Muscle of leg (tissue), 16 donors: ENCODE data around the gene DCAF11. TPM values are rescaled to one million over a fixed set of nuclear protein-coding genes. Genes with fewer than 3 reads are reported as not detected.
A peak's percentile ranks its signal among the peaks of the same experiment; 100 is the strongest.

Experiments
- DNase-seq: peaks from one replicate; pipeline ENCODE4 v3.0.0; 2013
- H3K27ac ChIP-seq: one replicate; pipeline ENCODE4 v1.5.1; 2013; ENCODE audit warnings: mild to moderate bottlenecking, low read length, control low read depth
- H3K27me3 ChIP-seq: one replicate; pipeline ENCODE4 v1.6.1; 2013; ENCODE audit warnings: low read length; ENCODE audit not compliant: control insufficient read depth, insufficient read depth
- H3K36me3 ChIP-seq: one replicate; pipeline ENCODE4 v1.6.1; 2013; ENCODE audit warnings: low read length; ENCODE audit not compliant: control insufficient read depth, insufficient read depth
- H3K4me1 ChIP-seq: one replicate; pipeline ENCODE4 v1.6.1; 2013; ENCODE audit warnings: low read length; ENCODE audit not compliant: control insufficient read depth, insufficient read depth
- H3K4me3 ChIP-seq: one replicate; pipeline ENCODE4 v1.5.1; 2013; ENCODE audit warnings: low read length, control low read depth
- H3K9me3 ChIP-seq: replicated peaks from 2 replicates; pipeline ENCODE4 v1.6.1; 2013; ENCODE audit warnings: low read depth, low read length; ENCODE audit not compliant: control insufficient read depth
- WGBS: methylation state at CpG from one replicate; pipeline ENCODE4 v1.1.5; 2013; ENCODE audit warnings: missing lambda C conversion rate; ENCODE audit not compliant: insufficient coverage; 5-methylcytosine and 5-hydroxymethylcytosine counted together
- long read RNA-seq, 11 donors: transcript quantifications; one replicate each; lab custom pipeline, GENCODE V29; 2026
- polyA plus RNA-seq, 8 donors: library from polyadenylated mRNA; unstranded; fragments of 120-200 nt; gene quantifications; one replicate each; pipeline versions ENCODE4 v1.2.1 to v1.2.3, GENCODE V29; 2013; ENCODE audit warnings: inconsistent platforms in 1 of 8, low replicate concordance in 1 of 8; ENCODE audit not compliant: insufficient read length in 8 of 8, insufficient read depth in 1 of 8
- total RNA-seq: library from RNA; stranded (reverse); fragments of 120-200 nt; gene quantifications from one replicate; pipeline ENCODE4 v1.2.4, GENCODE V29; 2013

Gene DCAF11
- total RNA-seq (43.7 TPM), polyA plus RNA-seq (10 to 100 TPM; 40.2 to 47.8 (median 42.5) TPM)
- long read RNA-seq, donor 1, full-length matches to known transcripts, result 1 of 1 reads
- long read RNA-seq, donor 1, partial matches to known transcripts, result 0 of 1 reads
- long read RNA-seq, donor 1, other reads (novel, unspliced or antisense), result 0 of 1 reads
- long read RNA-seq, donor 2, full-length matches to known transcripts, result 1 of 1 reads
- long read RNA-seq, donor 2, partial matches to known transcripts, result 0 of 1 reads
- long read RNA-seq, donor 2, other reads (novel, unspliced or antisense), result 0 of 1 reads
- long read RNA-seq, donor 3, full-length matches to known transcripts, result 7 of 7 reads
- long read RNA-seq, donor 3, partial matches to known transcripts, result 0 of 7 reads
- long read RNA-seq, donor 3, other reads (novel, unspliced or antisense), result 0 of 7 reads
- long read RNA-seq, donor 4, partial matches to known transcripts, result 0 of 1 reads
- long read RNA-seq, donor 4, other reads (novel, unspliced or antisense), result 0 of 1 reads
- long read RNA-seq, donor 5, full-length matches to known transcripts, result 12 of 29 reads
- long read RNA-seq, donor 5, partial matches to known transcripts, result 17 of 29 reads
- long read RNA-seq, donor 5, other reads (novel, unspliced or antisense), result 0 of 29 reads
- long read RNA-seq, donor 6, full-length matches to known transcripts, result 6 of 24 reads
- long read RNA-seq, donor 6, partial matches to known transcripts, result 18 of 24 reads
- long read RNA-seq, donor 6, other reads (novel, unspliced or antisense), result 0 of 24 reads
- long read RNA-seq, donor 7, full-length matches to known transcripts, result 5 of 10 reads
- long read RNA-seq, donor 7, partial matches to known transcripts, result 5 of 10 reads
- long read RNA-seq, donor 7, other reads (novel, unspliced or antisense), result 0 of 10 reads
- long read RNA-seq, donor 8, full-length matches to known transcripts, result 2 of 2 reads
- long read RNA-seq, donor 8, partial matches to known transcripts, result 0 of 2 reads
- long read RNA-seq, donor 8, other reads (novel, unspliced or antisense), result 0 of 2 reads
- long read RNA-seq, donor 9, full-length matches to known transcripts, result 4 of 19 reads
- long read RNA-seq, donor 9, partial matches to known transcripts, result 15 of 19 reads
- long read RNA-seq, donor 9, other reads (novel, unspliced or antisense), result 0 of 19 reads
- long read RNA-seq, donor 10, full-length matches to known transcripts, result 7 of 14 reads
- long read RNA-seq, donor 10, partial matches to known transcripts, result 7 of 14 reads
- long read RNA-seq, donor 10, other reads (novel, unspliced or antisense), result 0 of 14 reads
- long read RNA-seq, donor 11, full-length matches to known transcripts, result 4 of 4 reads
- long read RNA-seq, donor 11, partial matches to known transcripts, result 0 of 4 reads
- long read RNA-seq, donor 11, other reads (novel, unspliced or antisense), result 0 of 4 reads

- Histone ChIP-seq H3K4me1 (peaks cover 20% of the 10 kb centered on the region), H3K27me3 (no peaks in the 10 kb centered on the region), H3K27ac (peak within 1 kb of the TSS; percentile 99), H3K9me3 (no peaks in the 10 kb centered on the region), H3K36me3 (peaks cover 38% of the 10 kb centered on the region), H3K4me3 (peak within 1 kb of the TSS; percentile 79)
- peak; percentile 100 for DNase-seq
- whole genome bisulfite sequencing, result 0% methylated on average over 35 of the region's 65 CpGs
Observed at GRCh38 chr14:24114532-24115421, at the start of gene DCAF11, which contains the start of gene NRL. DCAF11 (plus strand) TSS chr14:24114777; CDS start chr14:24115595, 818 bp downstream. NRL (minus strand) TSS chr14:24114949; CDS start chr14:24082848, 32,101 bp downstream.

DNA sequence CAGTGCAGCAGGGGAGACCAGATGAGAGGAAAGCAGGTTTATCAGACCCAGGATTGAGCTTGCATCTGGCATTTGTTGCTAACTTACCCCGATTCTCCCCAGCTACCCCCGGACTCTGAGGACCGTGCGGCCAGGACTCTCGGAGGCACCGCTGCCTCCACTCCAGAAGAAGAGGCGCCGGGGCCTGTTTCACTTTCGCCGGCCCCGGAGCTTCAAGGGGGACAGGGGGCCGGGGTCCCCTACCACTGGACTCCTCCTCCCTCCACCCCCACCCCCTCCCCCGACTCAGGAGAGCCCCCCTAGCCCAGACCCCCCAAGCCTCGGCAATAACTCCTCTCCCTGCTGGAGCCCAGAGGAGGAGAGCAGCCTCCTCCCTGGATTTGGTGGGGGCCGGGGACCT is 49.7 kb upstream of the DCAF11 start:
- DNase-seq, result no peak
- Histone ChIP-seq H3K4me1 (no peaks in the 10 kb centered on the region), H3K9me3 (no peaks in the 10 kb centered on the region), H3K36me3 (no peaks in the 10 kb centered on the region), H3K4me3 (no peak overlapping the region), H3K27ac (no peak overlapping the region), H3K27me3 (peaks cover 3% of the 10 kb centered on the region)
- 86% methylated on average over 4 of the region's 15 CpGs for WGBS

- DNase-seq, result no peak
- no peak overlapping the region for H3K4me3 ChIP-seq
- 40% methylated on average over 1 of the region's 8 CpGs for WGBS
- H3K27me3 ChIP-seq, result peaks cover 6% of the 10 kb centered on the region
- no peak overlapping the region for H3K27ac ChIP-seq
- no peaks in the 10 kb centered on the region for H3K4me1 ChIP-seq
- no peaks in the 10 kb centered on the region for H3K9me3 ChIP-seq
- H3K36me3 ChIP-seq, result no peaks in the 10 kb centered on the region
Observed at GRCh38 chr14:24065408-24065807, 49.2 kb upstream of the DCAF11 start.

DNA sequence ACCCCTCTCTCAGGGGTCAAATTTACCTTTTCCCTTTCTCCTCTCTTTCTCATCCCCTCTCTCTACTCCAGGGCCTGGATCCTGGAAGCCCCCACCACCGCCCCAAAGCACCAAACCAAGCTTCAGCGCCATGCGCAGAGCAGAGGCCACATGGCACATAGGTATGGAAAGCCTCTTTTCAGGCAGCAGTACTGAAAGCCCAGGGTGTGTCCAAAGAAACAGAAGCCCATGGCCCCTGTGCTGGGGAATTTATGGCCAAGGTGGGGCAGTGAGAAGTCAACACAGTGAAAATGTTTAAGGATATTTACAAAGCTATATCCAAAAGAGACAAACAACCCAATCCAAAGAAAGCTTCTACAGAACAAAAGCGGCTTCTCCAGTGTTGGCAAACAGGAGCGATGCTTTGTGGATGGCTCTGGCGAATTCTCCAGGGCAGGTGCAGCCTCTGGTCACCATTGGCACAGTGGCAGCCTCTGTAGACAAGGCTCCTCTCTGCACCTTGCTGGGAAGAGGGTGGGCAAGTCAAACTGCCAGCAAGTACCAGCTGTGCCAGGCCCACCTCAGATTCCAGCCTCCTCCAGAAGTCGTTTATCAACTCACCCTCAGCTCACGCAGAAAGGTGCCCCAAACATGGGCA is 48.0 kb upstream of the DCAF11 start:
- Histone ChIP-seq H3K4me3 (no peak overlapping the region), H3K9me3 (no peaks in the 10 kb centered on the region), H3K27ac (no peak overlapping the region), H3K4me1 (no peaks in the 10 kb centered on the region), H3K27me3 (peaks cover 9% of the 10 kb centered on the region), H3K36me3 (no peaks in the 10 kb centered on the region)
- 89% methylated on average over 5 of the region's 8 CpGs for WGBS
- no peak for DNase-seq

GRCh38 chr14:24067133-24068082 is 47.2 kb upstream of the DCAF11 start:
- Histone ChIP-seq H3K36me3 (no peaks in the 10 kb centered on the region), H3K27ac (no peak overlapping the region), H3K4me3 (no peak overlapping the region), H3K27me3 (peaks cover 16% of the 10 kb centered on the region), H3K9me3 (no peaks in the 10 kb centered on the region), H3K4me1 (no peaks in the 10 kb centered on the region)
- no peak for DNase-seq
- 73% methylated on average over 12 of the region's 12 CpGs for WGBS

- 86% methylated on average over 5 of the region's 10 CpGs for WGBS
- DNase-seq, result no peak
- no peaks in the 10 kb centered on the region for H3K36me3 ChIP-seq
- no peak overlapping the region for H3K27ac ChIP-seq
- H3K4me1 ChIP-seq, result no peaks in the 10 kb centered on the region
- peaks cover 17% of the 10 kb centered on the region for H3K27me3 ChIP-seq
- no peaks in the 10 kb centered on the region for H3K9me3 ChIP-seq
- H3K4me3 ChIP-seq, result no peak overlapping the region
Observed at GRCh38 chr14:24068711-24069410, 45.7 kb upstream of the DCAF11 start.

DNA sequence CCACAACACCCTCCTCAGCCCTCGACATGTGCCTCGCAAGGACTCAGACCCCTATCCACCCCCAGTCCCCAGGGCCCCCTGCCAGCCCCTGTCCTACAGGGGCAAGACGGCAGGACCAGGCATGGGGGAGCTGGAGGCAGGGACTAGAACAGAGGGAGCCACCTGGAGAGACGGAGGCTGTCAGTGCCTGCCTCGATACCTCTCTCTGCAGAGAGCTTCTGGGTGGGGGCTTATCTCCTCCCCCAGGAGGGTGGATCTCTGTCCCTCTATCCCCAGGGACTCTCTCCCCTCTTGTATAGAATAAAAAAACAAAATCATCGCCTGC is 45.2 kb upstream of the DCAF11 start:
- DNase-seq, result no peak
- peaks cover 21% of the 10 kb centered on the region for H3K27me3 ChIP-seq
- no peak overlapping the region for H3K4me3 ChIP-seq
- H3K36me3 ChIP-seq, result no peaks in the 10 kb centered on the region
- H3K27ac ChIP-seq, result no peak overlapping the region
- WGBS, result no CpG with 5 or more reads among the region's 6 CpGs
- H3K4me1 ChIP-seq, result no peaks in the 10 kb centered on the region
- H3K9me3 ChIP-seq, result no peaks in the 10 kb centered on the region
